ENCODE measurements around the gene TES. TPM values are rescaled to one million over a fixed set of nuclear protein-coding genes. Genes with fewer than 3 reads are reported as not detected.

The TES gene, protein sequence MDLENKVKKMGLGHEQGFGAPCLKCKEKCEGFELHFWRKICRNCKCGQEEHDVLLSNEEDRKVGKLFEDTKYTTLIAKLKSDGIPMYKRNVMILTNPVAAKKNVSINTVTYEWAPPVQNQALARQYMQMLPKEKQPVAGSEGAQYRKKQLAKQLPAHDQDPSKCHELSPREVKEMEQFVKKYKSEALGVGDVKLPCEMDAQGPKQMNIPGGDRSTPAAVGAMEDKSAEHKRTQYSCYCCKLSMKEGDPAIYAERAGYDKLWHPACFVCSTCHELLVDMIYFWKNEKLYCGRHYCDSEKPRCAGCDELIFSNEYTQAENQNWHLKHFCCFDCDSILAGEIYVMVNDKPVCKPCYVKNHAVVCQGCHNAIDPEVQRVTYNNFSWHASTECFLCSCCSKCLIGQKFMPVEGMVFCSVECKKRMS
- total RNA-seq, result 76.0 and 93.7 TPM in 2 replicates

GRCh38 chr7:116210345-116211005, at the start of gene TES:
TES (plus strand) TSS chr7:116210539; CDS start chr7:116210708, 169 bp downstream.

Other genes with a start within 250 kb of the TES start
- 8.3 and 10.9 TPM in 2 replicates for gene TFEC, start 179.8 kb upstream of the TES start, total RNA-seq

All from mammary microvascular endothelial cell (primary cell).